Activated gamma-delta T cell treated with Interleukin-2 at 50 U/mL for 16 hours (primary cell): ENCODE results near the gene SNAPC4.

Experiments
- DNase-seq: peaks from one replicate; pipeline ENCODE4 v3.0.0-alpha.2; 2020

Gene SNAPC4

GRCh38 chr9:136391737-136392537 lies 8.0 kb downstream of the SNAPC4 start:
- no peak for DNase-seq

- DNase-seq, result no peak
Observed at GRCh38 chr9:136389396-136389795, 10.6 kb downstream of the SNAPC4 start.

- DNase-seq, result no peak
Observed at GRCh38 chr9:136387217-136387616, 12.8 kb downstream of the SNAPC4 start.

- DNase-seq, result no peak
Observed at GRCh38 chr9:136386018-136386417, 14.0 kb downstream of the SNAPC4 start.

- DNase-seq, result peak; percentile 46
Observed at GRCh38 chr9:136385015-136385414, 15.0 kb downstream of the SNAPC4 start.

GRCh38 chr9:136383436-136383835 lies 16.5 kb downstream of the SNAPC4 start:
- no peak for DNase-seq

GRCh38 chr9:136381966-136382513 lies 17.9 kb downstream of the SNAPC4 start:
- DNase-seq, result no peak

- no peak for DNase-seq
Observed at GRCh38 chr9:136381311-136381710, 18.7 kb downstream of the SNAPC4 start.

GRCh38 chr9:136380381-136380780 lies 19.6 kb downstream of the SNAPC4 start:
- DNase-seq, result no peak

- DNase-seq, result no peak
Observed at GRCh38 chr9:136379891-136380290, 20.1 kb downstream of the SNAPC4 start.

GRCh38 chr9:136379401-136379800 lies 20.6 kb downstream of the SNAPC4 start:
- no peak for DNase-seq

- DNase-seq, result no peak
Observed at GRCh38 chr9:136379003-136379287, 21.0 kb downstream of the SNAPC4 start.

- DNase-seq, result no peak
Observed at GRCh38 chr9:136378170-136379002, 21.6 kb downstream of the SNAPC4 start.

GRCh38 chr9:136377341-136378169 lies 22.4 kb downstream of the SNAPC4 start:
- no peak for DNase-seq

GRCh38 chr9:136376457-136376856 lies 23.5 kb downstream of the SNAPC4 start:
- DNase-seq, result no peak

GRCh38 chr9:136375096-136375495 lies 24.9 kb downstream of the SNAPC4 start:
- DNase-seq, result no peak

- no peak for DNase-seq
Observed at GRCh38 chr9:136374183-136374575, 25.8 kb downstream of the SNAPC4 start.

- no peak for DNase-seq
Observed at GRCh38 chr9:136373300-136374182, 26.4 kb downstream of the SNAPC4 start, which contains the start of gene CARD9. TSS of gene CARD9 (minus strand) at chr9:136373669. CDS start at chr9:136372078, 1,591 bp downstream.

GRCh38 chr9:136372561-136373299 lies 27.2 kb downstream of the SNAPC4 start:
- no peak for DNase-seq

- DNase-seq, result no peak
Observed at GRCh38 chr9:136372006-136372405, 28.0 kb downstream of the SNAPC4 start.

- DNase-seq, result no peak
Observed at GRCh38 chr9:136371533-136371880, 28.5 kb downstream of the SNAPC4 start.
